ENCODE data around the gene YPEL3. TPM values are rescaled to one million over a fixed set of nuclear protein-coding genes. Genes with fewer than 3 reads are reported as not detected.

Gene YPEL3
- total RNA-seq, 2 donors from 2014 or later: 42.0 to 57.2 TPM

GRCh38 chr16:30070490-30070889 lies 25.5 kb downstream of the YPEL3 start:
- Histone ChIP-seq H3K27ac (ENCODE audit: low read depth, low read length) (no peak overlapping the region), H3K27me3 (ENCODE audit: control insufficient read depth, insufficient read depth, low read length, poor library complexity, severe bottlenecking) (no peaks in the 10 kb centered on the region), H3K4me3 (ENCODE audit: low read length) (no peak overlapping the region), H3K36me3 (ENCODE audit: control insufficient read depth, insufficient read depth, low read length) (peaks cover 59% of the 10 kb centered on the region), H3K9ac (ENCODE audit: extremely low read depth, low read length, poor library complexity, severe bottlenecking) (no peak overlapping the region), H3K4me1 (ENCODE audit: control insufficient read depth, insufficient read depth, low read length) (peaks cover 3% of the 10 kb centered on the region), H3K9me3 (ENCODE audit: control insufficient read depth, low read length) (no peaks in the 10 kb centered on the region)
- peaks cover 11% of the 10 kb centered on the region for H3K4me1 Mint-ChIP-seq
- H3K36me3 Mint-ChIP-seq (ENCODE audit: low read depth): peaks cover 60% of the 10 kb centered on the region
- H3K4me3 Mint-ChIP-seq: no peak overlapping the region
- H3K27ac Mint-ChIP-seq: peak overlapping the region; percentile 39
- no peaks in the 10 kb centered on the region for H3K9me3 Mint-ChIP-seq
- no peaks in the 10 kb centered on the region for H3K27me3 Mint-ChIP-seq (ENCODE audit: insufficient read depth)
- TF ChIP-seq CTCF (conservative IDR thresholded peaks at IDR 0.05): no peak
- DNase-seq: no peak

GRCh38 chr16:30069611-30070462 lies 26.2 kb downstream of the YPEL3 start:
- H3K27ac Mint-ChIP-seq: peak overlapping the region; percentile 39
- peaks cover 11% of the 10 kb centered on the region for H3K4me1 Mint-ChIP-seq

More at GRCh38 chr16:30069611-30070462, 26.2 kb downstream of the YPEL3 start:
- H3K9me3 ChIP-seq (ENCODE audit: control insufficient read depth, low read length): no peaks in the 10 kb centered on the region
- no peaks in the 10 kb centered on the region for H3K27me3 Mint-ChIP-seq (ENCODE audit: insufficient read depth)
- WGBS, 2 experiments (ENCODE audit: insufficient coverage in 1 of 2, insufficient read length in 1 of 2): 95 to 98% methylated on average over 11 to 31 of the region's 31 CpGs
- no peak overlapping the region for H3K4me3 ChIP-seq (ENCODE audit: low read length)
- H3K27me3 ChIP-seq (ENCODE audit: control insufficient read depth, insufficient read depth, low read length, poor library complexity, severe bottlenecking): no peaks in the 10 kb centered on the region
- no peak for DNase-seq
- peaks cover 59% of the 10 kb centered on the region for H3K36me3 ChIP-seq (ENCODE audit: control insufficient read depth, insufficient read depth, low read length)
- H3K4me1 ChIP-seq (ENCODE audit: control insufficient read depth, insufficient read depth, low read length): peaks cover 3% of the 10 kb centered on the region
- no peak overlapping the region for H3K9ac ChIP-seq (ENCODE audit: extremely low read depth, low read length, poor library complexity, severe bottlenecking)
- TF ChIP-seq CTCF (conservative IDR thresholded peaks at IDR 0.05): no peak
- no peaks in the 10 kb centered on the region for H3K9me3 Mint-ChIP-seq
- H3K4me3 Mint-ChIP-seq: no peak overlapping the region
- H3K36me3 Mint-ChIP-seq (ENCODE audit: low read depth): peaks cover 60% of the 10 kb centered on the region
- H3K27ac ChIP-seq (ENCODE audit: low read depth, low read length): no peak overlapping the region
